MCF 10A (cell line): ENCODE results near the gene MAGI3. TPM values are rescaled to one million over a fixed set of nuclear protein-coding genes. Genes with fewer than 3 reads are reported as not detected.

Experiments used
- BruUV-seq: library from RNA; stranded (reverse); fragments of 400-500 nt; replicated peaks from 2 replicates; lab custom pipeline; 2021; lab: Mats Ljungman, UMichigan
- CTCF ChIA-PET: fragments of 300-600 bp; sonication (Branson Sonifier 250); formaldehyde crosslinking; extraction: SDS; loops from one replicate; lab custom pipeline; 2021; ENCODE audit warnings: antibody characterized with exemption, inconsistent platforms; lab: Yijun Ruan, JAX
- POLR2A ChIA-PET: fragments of 300-600, 350-650 bp; sonication (Branson Sonifier 250); formaldehyde crosslinking; extraction: SDS; loops from one replicate; lab custom pipeline; 2020; ENCODE audit warnings: antibody characterized with exemption, inconsistent platforms; lab: Yijun Ruan, JAX
- DNase-seq: peaks from one replicate; pipeline ENCODE4 v3.0.0-alpha.2; 2018; ENCODE audit not compliant: unreplicated experiment
- H3K27ac Mint-ChIP-seq: one replicate; pipeline ENCODE4 v1.8.0; 2022; ENCODE audit warnings: mild to moderate bottlenecking, low read depth, mixed read lengths; ENCODE audit not compliant: unreplicated experiment
- H3K27me3 Mint-ChIP-seq: one replicate; pipeline ENCODE4 v1.8.0; 2022; ENCODE audit warnings: mixed read lengths; ENCODE audit not compliant: insufficient read depth, unreplicated experiment
- H3K36me3 Mint-ChIP-seq: one replicate; pipeline ENCODE4 v1.8.0; 2022; ENCODE audit warnings: mild to moderate bottlenecking, moderate library complexity, mixed read lengths; ENCODE audit not compliant: insufficient read depth, unreplicated experiment
- H3K4me1 Mint-ChIP-seq: one replicate; pipeline ENCODE4 v1.8.0; 2022; ENCODE audit warnings: mixed read lengths; ENCODE audit not compliant: insufficient read depth, unreplicated experiment
- H3K4me3 Mint-ChIP-seq: one replicate; pipeline ENCODE4 v1.8.0; 2022; ENCODE audit warnings: mild to moderate bottlenecking, moderate library complexity, mixed read lengths; ENCODE audit not compliant: unreplicated experiment
- H3K9me3 Mint-ChIP-seq: one replicate; pipeline ENCODE4 v1.8.0; 2022; ENCODE audit warnings: mixed read lengths; ENCODE audit not compliant: unreplicated experiment
- intact Hi-C: fragments of 100-400 bp; cut with micrococcal nuclease; formaldehyde crosslinking; loops from 2 replicates; pipeline ENCODE4 v1.14.1; 2022
- total RNA-seq: library from RNA; stranded (reverse); gene quantifications from 2 replicates; pipeline ENCODE4 v1.2.3, GENCODE V29; 2022
- TF ChIP-seq, protein P1 (sequence below): fragments of 200-600 bp; IDR thresholded peaks from one replicate; pipeline ENCODE4 v1.8.0; 2022; ENCODE audit warnings: antibody characterized with exemption, mild to moderate bottlenecking; ENCODE audit not compliant: unreplicated experiment

Gene MAGI3
- total RNA-seq, 1 experiment from 2014 or later: 14.3 TPM

DNA sequence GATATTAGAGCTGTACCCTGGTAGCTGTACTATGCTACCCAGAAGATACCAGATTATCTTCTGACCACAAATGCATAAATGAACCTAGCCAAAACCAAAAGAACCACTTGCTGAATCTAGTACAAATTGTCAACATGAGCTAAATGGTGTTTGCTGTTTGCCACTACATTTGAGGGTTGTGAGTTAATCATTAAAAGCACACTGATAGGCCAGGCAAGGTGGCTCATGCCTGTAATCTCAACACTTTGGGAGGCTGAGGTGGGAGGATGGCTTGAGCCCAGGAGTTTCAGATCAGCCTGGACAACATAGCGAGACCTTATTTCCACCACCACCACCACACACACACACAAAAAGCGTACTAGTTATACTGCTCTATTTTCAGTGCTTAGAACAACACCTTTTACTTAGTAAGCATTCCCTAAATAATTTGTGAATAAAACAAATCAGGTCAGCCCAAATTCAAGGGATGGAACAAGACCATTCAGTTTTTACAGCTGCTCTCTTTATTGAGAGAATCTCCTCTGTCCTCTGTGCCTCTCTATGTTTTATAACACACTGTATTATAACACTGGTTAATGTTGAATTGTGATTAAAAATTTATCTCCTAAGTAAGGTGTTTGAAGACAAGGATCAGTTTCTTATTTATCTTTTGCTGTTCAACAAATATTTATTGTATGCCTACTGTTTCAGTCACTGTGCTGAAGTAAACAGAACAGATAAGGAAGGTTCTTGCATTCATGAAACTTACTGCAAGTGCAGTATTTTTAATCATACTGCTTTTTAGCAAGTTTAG lies 44.0 kb downstream of the MAGI3 start:
- no TSS peak for BruUV-seq
- ChIA-PET CTCF (interaction anchor here (0.7 to 1.6 kb wide), 2 partner anchors 19 to 20 kb away, joined by 3 to 8 read pairs; no protein-coding TSS in a partner anchor), POLR2A (interaction anchor here (0.7 to 1.8 kb wide), 6 partner anchors 9 to 325 kb away, joined by 3 to 4 read pairs (median 3); partner anchors contain the start of gene PHTF1)
- Mint-ChIP-seq H3K36me3 (no peaks in the 10 kb centered on the region), H3K9me3 (no peaks in the 10 kb centered on the region), H3K4me3 (no peak overlapping the region), H3K4me1 (peaks cover 16% of the 10 kb centered on the region), H3K27ac (no peak overlapping the region), H3K27me3 (no peaks in the 10 kb centered on the region)
- intact Hi-C loops: no loop called here
- TF ChIP-seq, protein P1, sequence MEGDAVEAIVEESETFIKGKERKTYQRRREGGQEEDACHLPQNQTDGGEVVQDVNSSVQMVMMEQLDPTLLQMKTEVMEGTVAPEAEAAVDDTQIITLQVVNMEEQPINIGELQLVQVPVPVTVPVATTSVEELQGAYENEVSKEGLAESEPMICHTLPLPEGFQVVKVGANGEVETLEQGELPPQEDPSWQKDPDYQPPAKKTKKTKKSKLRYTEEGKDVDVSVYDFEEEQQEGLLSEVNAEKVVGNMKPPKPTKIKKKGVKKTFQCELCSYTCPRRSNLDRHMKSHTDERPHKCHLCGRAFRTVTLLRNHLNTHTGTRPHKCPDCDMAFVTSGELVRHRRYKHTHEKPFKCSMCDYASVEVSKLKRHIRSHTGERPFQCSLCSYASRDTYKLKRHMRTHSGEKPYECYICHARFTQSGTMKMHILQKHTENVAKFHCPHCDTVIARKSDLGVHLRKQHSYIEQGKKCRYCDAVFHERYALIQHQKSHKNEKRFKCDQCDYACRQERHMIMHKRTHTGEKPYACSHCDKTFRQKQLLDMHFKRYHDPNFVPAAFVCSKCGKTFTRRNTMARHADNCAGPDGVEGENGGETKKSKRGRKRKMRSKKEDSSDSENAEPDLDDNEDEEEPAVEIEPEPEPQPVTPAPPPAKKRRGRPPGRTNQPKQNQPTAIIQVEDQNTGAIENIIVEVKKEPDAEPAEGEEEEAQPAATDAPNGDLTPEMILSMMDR: no peak
- DNase-seq: no peak

DNA sequence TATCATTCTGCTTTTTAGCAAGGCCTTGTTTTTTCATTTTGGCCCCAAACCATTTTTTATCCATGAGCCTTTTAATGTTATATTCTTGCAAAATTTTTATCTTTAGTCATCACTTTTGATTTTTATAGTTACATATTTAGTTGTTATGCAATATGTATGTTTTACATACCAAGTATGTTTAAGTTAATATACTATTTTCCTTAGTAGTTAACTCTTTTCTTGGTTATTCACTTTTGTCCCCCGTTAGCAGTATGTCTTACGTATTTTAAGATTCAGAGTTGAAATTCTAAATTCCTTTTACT lies 44.5 kb downstream of the MAGI3 start:
- no TSS peak for BruUV-seq
- DNase-seq: no peak
- TF ChIP-seq, protein P1: no peak
- Mint-ChIP-seq H3K36me3 (no peaks in the 10 kb centered on the region), H3K9me3 (no peaks in the 10 kb centered on the region), H3K4me1 (peaks cover 16% of the 10 kb centered on the region), H3K27me3 (no peaks in the 10 kb centered on the region), H3K27ac (no peak overlapping the region), H3K4me3 (no peak overlapping the region)
- POLR2A ChIA-PET: interaction anchor here (0.7 to 1.8 kb wide), 2 partner anchors 8 to 55 kb away, joined by 3 read pairs; no protein-coding TSS in a partner anchor
- intact Hi-C loops: no loop called here
- CTCF ChIA-PET: no interaction called here

DNA sequence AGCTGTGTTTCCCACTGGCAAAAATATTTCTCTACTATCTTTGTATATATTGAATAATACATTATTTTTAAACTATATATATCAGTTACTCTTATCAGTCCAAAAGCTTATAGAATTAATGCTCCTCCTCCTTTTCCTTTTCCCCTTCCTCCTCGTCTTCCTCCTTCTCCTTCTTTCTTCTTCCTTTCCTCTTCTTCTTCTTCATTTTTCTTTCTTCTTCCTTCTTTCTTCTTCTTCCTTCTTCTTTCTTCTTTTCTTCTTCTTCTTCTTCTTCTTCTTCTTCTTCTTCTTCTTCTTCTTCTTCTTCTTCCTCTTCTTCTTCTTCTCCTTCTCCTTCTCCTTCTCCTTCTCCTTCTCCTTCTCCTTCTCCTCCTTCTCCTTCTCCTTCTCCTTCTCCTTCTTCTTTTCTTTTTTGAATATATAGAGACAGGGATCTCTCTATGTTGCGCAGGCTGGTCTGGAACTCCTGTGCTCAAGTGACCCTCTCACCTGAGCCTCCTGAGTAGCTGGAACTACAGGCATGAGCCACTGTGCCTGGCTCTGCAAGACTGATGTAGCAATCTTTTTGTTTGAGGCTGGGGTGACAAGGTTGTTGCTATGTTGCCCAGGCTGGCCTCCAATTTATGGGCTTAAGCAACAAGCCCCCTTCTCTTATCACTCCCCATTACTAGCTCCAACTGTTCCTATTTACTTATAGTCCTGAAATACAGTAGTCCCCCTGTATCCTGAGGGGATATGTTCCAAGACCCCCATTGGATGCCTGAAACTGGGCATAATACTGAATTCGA lies 47.4 kb downstream of the MAGI3 start:
- no TSS peak for BruUV-seq
- DNase-seq: no peak
- no peak overlapping the region for H3K4me3 Mint-ChIP-seq

More for the DNA sequence above, 47.4 kb downstream of the MAGI3 start:
- Mint-ChIP-seq H3K9me3 (no peaks in the 10 kb centered on the region), H3K36me3 (no peaks in the 10 kb centered on the region), H3K4me1 (peaks cover 15% of the 10 kb centered on the region), H3K27me3 (no peaks in the 10 kb centered on the region), H3K27ac (peak overlapping the region; percentile 63)
- ChIA-PET CTCF (interaction anchor here (1.5 kb wide), 1 partner anchor 16 kb away, joined by 6 read pairs; no protein-coding TSS in a partner anchor), POLR2A (no interaction called here)
- intact Hi-C loops: no loop called here
- TF ChIP-seq, protein P1: no peak
